ENCODE results near the gene MSANTD7. TPM values are rescaled to one million over a fixed set of nuclear protein-coding genes. Genes with fewer than 3 reads are reported as not detected.

Gene MSANTD7
- total and polyA plus RNA-seq, 2 experiments from 2014 or later: 7.2 to 15.9 TPM

GRCh38 chr10:14852236-14852635, 14.1 kb downstream of the MSANTD7 start:
- in situ Hi-C loops (cut with MboI): no loop called here
- Histone ChIP-seq H3K4me2 (ENCODE audit: unreplicated experiment) (no peak overlapping the region), H3K9me3 (ENCODE audit: low read depth) (no peaks in the 10 kb centered on the region), H3K27ac (no peak overlapping the region), H3K9ac (no peak overlapping the region), H3K9me2 (ENCODE audit: insufficient read depth) (no peaks in the 10 kb centered on the region), H2AFZ (no peak overlapping the region), H3K27me3 (replicated peaks; ENCODE audit: insufficient read depth) (no peaks in the 10 kb centered on the region), H3K79me2 (ENCODE audit: insufficient read depth) (no peaks in the 10 kb centered on the region), H3K36me3 (ENCODE audit: low read depth) (peaks cover 22% of the 10 kb centered on the region; the same call in 1 of the 2 replicates), H4K20me1 (ENCODE audit: insufficient read depth) (no peaks in the 10 kb centered on the region), H3F3A (ENCODE audit: insufficient read depth) (no peaks in the 10 kb centered on the region), H3K4me1 (ENCODE audit: insufficient read depth) (no peaks in the 10 kb centered on the region), H3K4me3 (no peak overlapping the region)
- DNase-seq: no peak
- 94 to 96% methylated on average over 3 of the region's 3 CpGs for WGBS, 2 experiments (ENCODE audit: low coverage in 1 of 2, low lambda C conversion rate in 2 of 2, missing lambda C conversion rate in 2 of 2)
- TF ChIP-seq EZH2 (IDR thresholded peaks at IDR 0.05; ENCODE audit: insufficient read depth, poor library complexity, severe bottlenecking) (no peak), EZH2phosphoT487 (IDR thresholded peaks at IDR 0.05; ENCODE audit: insufficient read depth, low read depth) (no peak)

GRCh38 chr10:14855453-14855852, 17.3 kb downstream of the MSANTD7 start:
- TF ChIP-seq EZH2phosphoT487 (IDR thresholded peaks at IDR 0.05; ENCODE audit: insufficient read depth, low read depth): no peak
- Histone ChIP-seq H3K9ac (no peak overlapping the region), H3K4me2 (ENCODE audit: unreplicated experiment) (no peak overlapping the region), H3K27me3 (replicated peaks; ENCODE audit: insufficient read depth) (no peaks in the 10 kb centered on the region), H3K4me1 (ENCODE audit: insufficient read depth) (peaks cover 9% of the 10 kb centered on the region; the same call in 1 of the 2 replicates), H3K9me3 (ENCODE audit: low read depth) (no peaks in the 10 kb centered on the region), H3K27ac (no peak overlapping the region), H3K79me2 (ENCODE audit: insufficient read depth) (no peaks in the 10 kb centered on the region), H4K20me1 (ENCODE audit: insufficient read depth) (no peaks in the 10 kb centered on the region), H3K9me2 (ENCODE audit: insufficient read depth) (no peaks in the 10 kb centered on the region), H3F3A (ENCODE audit: insufficient read depth) (0 out of 2 replicates have a peak, but pooled peaks cover 8% of the 10 kb centered on the region), H3K4me3 (no peak overlapping the region), H2AFZ (no peak overlapping the region), H3K36me3 (ENCODE audit: low read depth) (peaks cover 26% of the 10 kb centered on the region; the same call in 1 of the 2 replicates)
- WGBS, 2 experiments (ENCODE audit: low coverage in 1 of 2, low lambda C conversion rate in 2 of 2, missing lambda C conversion rate in 2 of 2): 47 to 79% methylated on average over 1 of the region's 1 CpG
- no peak for DNase-seq
- in situ Hi-C loops (cut with MboI): no loop called here

GRCh38 chr10:14858338-14858960, 20.3 kb downstream of the MSANTD7 start:
- H3K9me2 ChIP-seq (ENCODE audit: insufficient read depth): no peaks in the 10 kb centered on the region
- no peak for DNase-seq
- H3K79me2 ChIP-seq (ENCODE audit: insufficient read depth): no peaks in the 10 kb centered on the region
- H3K27me3 ChIP-seq (replicated peaks; ENCODE audit: insufficient read depth): no peaks in the 10 kb centered on the region
- peaks cover 9% of the 10 kb centered on the region; the same call in 1 of the 2 replicates for H3K4me1 ChIP-seq (ENCODE audit: insufficient read depth)
- no peak overlapping the region for H3K4me2 ChIP-seq (ENCODE audit: unreplicated experiment)
- H3K36me3 ChIP-seq (ENCODE audit: low read depth): 0 out of 2 replicates have a peak, but pooled peaks cover 22% of the 10 kb centered on the region
- no peaks in the 10 kb centered on the region for H3K9me3 ChIP-seq (ENCODE audit: low read depth)
- H3K9ac ChIP-seq: no peak overlapping the region
- no peak overlapping the region for H3K27ac ChIP-seq
- 94 to 97% methylated on average over 6 of the region's 6 CpGs for WGBS, 2 experiments (ENCODE audit: low coverage in 1 of 2, low lambda C conversion rate in 2 of 2, missing lambda C conversion rate in 2 of 2)
- H2AFZ ChIP-seq: no peak overlapping the region
- TF ChIP-seq EZH2phosphoT487 (IDR thresholded peaks at IDR 0.05; ENCODE audit: insufficient read depth, low read depth) (no peak), EZH2 (IDR thresholded peaks at IDR 0.05; ENCODE audit: insufficient read depth, poor library complexity, severe bottlenecking) (no peak)
- 0 out of 2 replicates have a peak, but pooled peaks cover 8% of the 10 kb centered on the region for H3F3A ChIP-seq (ENCODE audit: insufficient read depth)
- no peaks in the 10 kb centered on the region for H4K20me1 ChIP-seq (ENCODE audit: insufficient read depth)
- in situ Hi-C loops (cut with MboI): no loop called here
- H3K4me3 ChIP-seq: no peak overlapping the region

- Histone ChIP-seq H3K9me2 (ENCODE audit: insufficient read depth) (no peaks in the 10 kb centered on the region), H3K27me3 (replicated peaks; ENCODE audit: insufficient read depth) (no peaks in the 10 kb centered on the region)
- WGBS, 2 experiments (ENCODE audit: low coverage in 1 of 2, low lambda C conversion rate in 2 of 2, missing lambda C conversion rate in 2 of 2): 87 to 96% methylated on average over 5 of the region's 5 CpGs
Measured at GRCh38 chr10:14859043-14859442, 20.9 kb downstream of the MSANTD7 start.

More at GRCh38 chr10:14859043-14859442, 20.9 kb downstream of the MSANTD7 start:
- Histone ChIP-seq H3K9me3 (ENCODE audit: low read depth) (no peaks in the 10 kb centered on the region), H3K27ac (no peak overlapping the region), H4K20me1 (ENCODE audit: insufficient read depth) (no peaks in the 10 kb centered on the region), H3K4me2 (ENCODE audit: unreplicated experiment) (no peak overlapping the region), H3F3A (ENCODE audit: insufficient read depth) (0 out of 2 replicates have a peak, but pooled peaks cover 8% of the 10 kb centered on the region), H3K9ac (no peak overlapping the region), H3K36me3 (ENCODE audit: low read depth) (0 out of 2 replicates have a peak, but pooled peaks cover 22% of the 10 kb centered on the region), H3K4me3 (no peak overlapping the region), H3K79me2 (ENCODE audit: insufficient read depth) (no peaks in the 10 kb centered on the region), H2AFZ (no peak overlapping the region), H3K4me1 (ENCODE audit: insufficient read depth) (peaks cover 9% of the 10 kb centered on the region; the same call in 1 of the 2 replicates)
- no peak for DNase-seq
- in situ Hi-C loops (cut with MboI): no loop called here
- TF ChIP-seq EZH2phosphoT487 (IDR thresholded peaks at IDR 0.05; ENCODE audit: insufficient read depth, low read depth) (no peak), EZH2 (IDR thresholded peaks at IDR 0.05; ENCODE audit: insufficient read depth, poor library complexity, severe bottlenecking) (no peak)
